T-helper 2 cell (primary cell): Measurements from ENCODE around the gene HSPB1.
"Not testable (repeated sequence)": the region's sequence is repeated elsewhere in the genome, so short reads cannot be mapped to it uniquely, and the experiment has no call there.

Experiments
- DNase-seq, 5 experiments: peaks; one replicate each; pipeline versions ENCODE4 v3.0.0 to v3.0.0-alpha.2; 2012 to 2022

Gene HSPB1

DNA sequence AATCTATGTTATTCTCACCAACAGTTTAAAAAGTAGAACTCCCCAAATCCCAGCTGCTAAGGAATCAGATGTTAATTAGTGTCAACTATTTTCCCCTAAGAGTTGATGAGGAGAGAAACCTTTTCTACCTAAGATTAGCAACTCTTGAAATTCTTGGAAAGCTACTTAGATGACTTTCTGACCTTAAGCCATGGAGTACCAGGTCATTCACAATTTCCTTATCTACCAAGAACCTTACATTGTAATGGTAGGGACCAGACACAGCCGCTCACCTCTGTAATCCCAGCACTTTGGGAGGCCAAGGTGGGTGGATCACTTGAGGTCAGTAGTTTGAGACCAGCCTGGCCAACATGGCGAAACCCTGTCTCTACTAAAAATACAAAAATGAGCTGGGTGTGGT is 32.9 kb downstream of the HSPB1 start:
- DNase-seq: not testable (repeated sequence)

DNA sequence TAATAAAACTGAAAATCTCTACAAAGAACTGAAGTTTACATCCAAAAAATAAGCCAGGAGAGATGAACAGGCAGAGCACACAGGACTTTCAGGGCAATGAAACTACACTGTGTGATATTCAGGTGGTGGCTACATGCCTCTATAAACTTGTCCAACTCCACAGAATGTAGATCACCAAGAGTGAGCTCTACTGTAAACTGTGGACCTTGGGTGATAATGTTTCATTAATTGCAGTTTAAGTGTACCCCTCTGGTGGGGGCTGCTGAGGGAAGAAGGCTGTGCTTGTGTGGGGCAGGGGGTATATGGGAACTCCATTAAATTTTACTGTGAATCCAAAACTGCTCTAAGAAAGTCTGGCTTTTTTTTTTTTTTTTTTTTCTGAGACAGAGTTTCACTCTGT is 33.6 kb downstream of the HSPB1 start:
- DNase-seq: no peak

DNA sequence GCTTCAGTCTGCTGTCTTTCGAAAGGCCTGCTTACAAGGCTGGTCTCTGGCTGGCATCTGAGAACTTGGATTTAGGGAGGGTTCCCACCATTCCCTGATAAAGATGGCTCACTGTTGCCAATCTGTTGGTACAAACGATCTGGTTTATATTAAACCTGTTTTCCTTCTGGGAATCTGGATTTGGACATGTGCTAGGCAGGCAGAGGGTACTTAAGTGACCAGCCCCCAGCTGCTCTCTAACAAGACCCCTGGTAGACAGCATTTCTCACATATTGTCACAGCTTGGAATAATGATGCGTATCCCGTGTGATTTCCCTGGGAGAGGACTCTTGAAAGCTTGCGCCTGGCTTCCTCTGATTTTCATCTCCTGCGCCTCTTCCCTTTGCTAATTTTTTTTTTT is 34.7 kb downstream of the HSPB1 start:
- DNase-seq: no peak

DNA sequence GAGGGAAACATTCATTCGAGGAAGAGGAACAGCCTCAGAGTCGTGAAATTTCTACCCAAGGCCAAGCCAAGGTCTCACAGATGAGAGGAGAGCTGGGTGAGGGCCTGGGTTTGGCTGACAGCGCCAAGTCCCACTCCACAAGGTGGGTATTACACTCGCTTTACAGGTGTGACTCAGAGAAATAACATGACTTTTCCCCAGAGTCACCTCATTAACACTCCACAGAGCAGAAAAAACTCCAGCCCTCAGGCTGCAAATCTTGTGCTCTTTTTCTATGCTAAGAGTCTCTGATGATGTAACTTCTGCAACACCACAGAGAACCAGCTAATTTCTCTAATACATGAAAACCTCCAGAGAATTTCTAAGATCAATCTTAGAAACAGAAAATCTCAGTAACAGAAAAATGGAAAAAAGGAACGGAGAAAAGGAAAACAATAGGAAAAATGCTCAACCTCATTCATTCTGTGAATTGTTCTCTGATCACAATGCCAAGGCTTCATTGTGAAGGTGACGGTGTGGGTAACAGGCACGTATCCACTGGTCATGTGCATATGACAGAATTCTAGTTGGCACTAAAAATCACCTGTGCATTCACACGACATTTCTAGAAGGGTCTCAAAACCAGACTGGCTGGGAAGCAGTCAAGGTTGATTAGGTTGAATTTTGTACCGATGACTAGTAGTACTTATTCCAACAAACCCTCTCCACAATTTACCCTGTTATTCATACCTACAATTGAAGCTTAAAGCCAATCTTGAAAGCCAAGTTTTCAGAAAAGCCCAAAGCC is 36.0 kb downstream of the HSPB1 start:
- no peak for DNase-seq

DNA sequence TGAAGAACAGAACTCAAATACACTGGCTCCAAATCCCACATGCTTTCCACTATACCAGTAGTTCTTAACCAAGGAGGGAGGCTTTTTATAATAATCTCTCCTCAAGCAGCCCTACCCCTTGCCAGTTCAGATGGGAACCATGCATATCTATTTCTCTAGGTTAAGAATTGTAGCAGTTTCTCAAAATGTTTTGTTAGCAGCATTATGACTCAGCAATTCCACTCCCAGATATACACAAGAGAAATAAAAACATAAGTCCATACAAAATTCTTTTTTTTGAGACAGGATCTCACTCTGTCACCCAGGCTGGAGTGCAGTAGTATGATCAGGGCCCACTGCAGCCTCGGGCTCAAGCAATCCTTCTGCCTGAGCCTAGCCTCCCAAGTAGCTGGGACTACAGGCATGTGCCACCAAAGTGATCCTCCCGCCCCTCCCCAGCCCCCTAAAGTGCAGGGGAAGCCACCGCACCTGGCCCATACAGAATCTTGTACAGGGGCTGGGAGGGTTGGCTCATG is 38.2 kb downstream of the HSPB1 start:
- peak in 1 of 5 experiments; percentile 39 for DNase-seq

DNA sequence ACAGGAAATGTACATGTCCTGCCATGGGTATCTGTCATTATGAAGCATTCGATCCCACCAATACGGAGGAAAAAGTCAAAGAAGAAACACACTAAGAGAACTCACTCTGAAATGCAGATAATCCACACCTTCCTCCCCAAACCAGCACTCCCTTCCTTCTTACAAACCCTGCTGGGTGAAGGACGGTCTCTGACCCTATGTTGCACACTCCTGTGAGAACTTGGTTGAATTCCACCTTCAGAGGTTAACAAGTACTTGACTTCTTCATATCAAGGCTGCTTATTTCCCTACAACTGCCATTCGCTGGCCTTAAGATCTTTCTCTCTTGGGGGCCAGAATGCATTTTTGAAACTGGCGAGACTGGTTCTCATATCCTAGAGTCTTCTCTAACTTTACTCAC is 39.7 kb downstream of the HSPB1 start:
- no peak for DNase-seq

DNA sequence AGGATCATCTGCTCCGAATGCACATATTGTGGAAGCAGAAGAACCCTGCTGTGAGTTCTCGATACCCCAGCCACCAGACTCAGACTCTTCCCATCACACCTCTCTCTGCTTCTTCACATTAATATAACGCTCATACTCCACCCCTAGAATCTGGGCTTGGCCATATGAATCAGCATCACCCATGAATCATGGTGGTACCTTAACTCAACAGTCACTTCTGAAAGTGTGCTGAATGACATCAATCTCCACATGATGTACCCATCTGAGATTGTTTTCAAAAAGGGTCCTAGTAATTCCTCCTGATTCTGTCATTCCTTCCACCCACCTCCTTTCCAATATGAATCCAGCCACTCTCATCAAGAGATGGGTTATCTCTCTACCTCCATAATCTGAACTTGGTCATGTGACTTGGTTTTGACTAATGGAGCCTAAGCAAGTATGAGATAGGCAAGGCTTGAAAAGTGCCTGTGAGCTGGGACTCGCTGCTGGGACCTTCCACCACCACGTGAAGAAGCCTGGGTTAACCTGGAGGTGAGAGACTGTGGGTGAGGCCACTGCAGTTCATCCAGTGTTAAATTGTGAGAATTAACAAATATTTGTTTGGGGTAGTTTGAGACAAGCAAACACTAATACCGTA is 40.9 kb downstream of the HSPB1 start:
- DNase-seq: no peak

DNA sequence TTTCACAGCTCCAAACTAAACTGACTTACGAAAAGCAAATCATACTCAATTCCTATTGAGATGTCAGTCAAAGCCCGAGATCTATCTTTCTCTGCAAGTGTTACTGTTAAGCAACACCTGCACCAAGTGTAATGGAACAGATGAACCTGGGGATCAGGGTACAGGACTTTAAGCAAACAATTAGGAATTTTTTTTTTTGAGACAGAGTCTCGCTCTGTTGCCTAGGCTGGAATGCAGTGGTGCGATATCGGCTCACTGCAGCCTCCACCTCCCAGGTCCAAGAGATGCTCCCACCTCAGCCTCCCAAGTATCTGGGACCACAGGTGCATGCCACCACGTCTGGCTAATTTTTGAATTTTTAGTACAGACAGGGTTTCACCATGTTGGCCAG is 41.5 kb downstream of the HSPB1 start:
- no peak for DNase-seq

DNA sequence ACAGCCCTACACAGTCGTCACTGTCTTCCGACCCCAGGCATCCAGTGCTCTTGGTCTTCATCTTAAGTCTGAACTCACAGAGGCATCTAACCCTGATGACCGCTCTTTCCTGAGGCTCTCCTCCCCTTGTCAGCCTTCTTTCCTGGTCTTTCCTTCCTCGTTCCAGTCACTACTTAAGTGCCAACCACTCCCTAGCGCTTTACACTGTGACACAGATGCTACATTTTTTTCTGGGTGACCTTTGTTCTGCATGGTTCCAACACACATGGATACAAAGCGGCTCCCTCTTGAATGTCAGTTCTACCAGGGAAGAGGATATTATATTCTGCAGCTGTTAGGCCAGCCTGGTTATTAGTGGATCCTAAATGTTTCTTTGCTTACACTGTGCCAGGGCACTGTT is 43.6 kb downstream of the HSPB1 start:
- DNase-seq: no peak

DNA sequence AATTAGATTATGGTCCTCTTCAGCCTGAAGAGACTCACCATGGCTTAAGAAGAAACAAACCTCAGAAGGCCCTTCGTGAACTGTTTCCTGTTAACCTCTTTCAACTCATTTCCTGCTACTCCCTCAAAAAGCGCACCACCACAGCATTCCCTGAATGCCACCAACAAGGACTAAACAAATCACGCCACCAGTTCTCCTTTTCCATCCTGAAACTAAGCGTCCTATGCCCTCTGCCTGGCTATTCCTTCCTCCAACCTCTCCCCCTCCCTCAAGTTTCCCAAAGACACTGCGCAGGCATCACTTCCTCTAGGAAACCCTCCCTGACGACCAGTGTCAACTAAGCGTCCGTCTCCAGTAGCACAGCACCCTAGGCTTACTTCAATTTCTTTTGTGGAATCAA is 44.3 kb downstream of the HSPB1 start:
- no peak for DNase-seq

DNA sequence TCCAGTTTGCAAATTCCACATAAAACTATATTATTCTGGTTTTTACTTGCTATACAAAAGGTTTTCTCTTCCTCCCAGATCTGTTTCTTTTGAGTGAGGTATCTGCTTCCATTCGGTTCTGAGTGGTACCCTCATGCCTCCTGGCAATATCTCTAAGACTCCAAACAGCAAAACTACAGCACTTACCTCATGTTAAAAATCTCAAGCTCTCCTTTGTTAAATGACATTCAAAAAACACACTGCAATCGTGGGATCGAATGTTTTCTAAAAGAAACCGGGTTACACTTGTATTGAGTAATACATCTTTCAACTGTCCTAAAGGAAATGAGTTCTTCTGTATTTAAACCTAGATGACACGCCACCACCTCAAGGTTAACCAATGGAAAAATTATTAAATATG is 45.2 kb downstream of the HSPB1 start:
- DNase-seq: no peak

DNA sequence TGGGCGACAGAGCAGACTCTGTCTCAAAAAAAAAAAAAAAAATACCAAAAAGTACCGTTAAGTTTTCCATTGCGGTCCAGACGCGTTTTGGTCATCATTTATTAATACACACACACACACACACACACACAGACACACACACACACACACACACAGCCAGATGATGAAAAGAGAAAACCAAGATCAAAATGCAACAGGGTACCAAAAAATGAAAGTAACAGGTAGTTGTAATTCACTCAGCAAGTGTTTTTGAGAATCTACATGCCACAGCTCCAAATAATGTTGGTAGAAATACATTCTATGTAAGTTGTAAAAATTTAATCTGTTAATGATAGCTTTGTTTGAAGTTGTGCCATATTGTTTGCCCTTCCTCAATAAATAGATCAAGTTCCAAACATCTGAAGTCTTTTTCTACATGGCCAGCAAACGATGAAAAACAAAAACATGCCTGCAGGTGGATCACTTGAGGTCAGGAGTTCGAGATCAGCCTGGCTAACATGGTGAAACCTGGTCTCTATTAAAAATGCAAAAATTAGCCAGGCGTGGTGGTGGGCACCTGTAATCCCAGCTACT is 46.9 kb downstream of the HSPB1 start:
- DNase-seq: no peak

DNA sequence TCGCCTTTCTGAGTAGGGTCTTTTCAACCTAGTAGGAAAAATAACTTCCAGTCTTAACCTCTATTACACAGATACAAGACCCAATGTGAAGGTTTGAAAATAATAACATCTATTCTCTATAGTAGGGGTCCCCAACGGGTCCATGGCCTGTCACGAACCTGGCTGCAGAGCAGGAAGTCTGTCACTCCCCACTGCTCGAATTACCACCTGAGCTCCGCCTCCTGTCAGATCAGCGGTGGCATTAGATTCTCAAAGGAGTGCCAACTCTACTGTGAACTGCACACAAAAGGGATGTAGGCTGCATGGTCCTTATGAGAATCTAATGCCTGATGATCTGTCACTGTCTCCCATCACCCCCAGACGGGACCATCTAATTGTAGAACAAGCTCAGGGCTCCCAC is 48.9 kb downstream of the HSPB1 start:
- DNase-seq: no peak

DNA sequence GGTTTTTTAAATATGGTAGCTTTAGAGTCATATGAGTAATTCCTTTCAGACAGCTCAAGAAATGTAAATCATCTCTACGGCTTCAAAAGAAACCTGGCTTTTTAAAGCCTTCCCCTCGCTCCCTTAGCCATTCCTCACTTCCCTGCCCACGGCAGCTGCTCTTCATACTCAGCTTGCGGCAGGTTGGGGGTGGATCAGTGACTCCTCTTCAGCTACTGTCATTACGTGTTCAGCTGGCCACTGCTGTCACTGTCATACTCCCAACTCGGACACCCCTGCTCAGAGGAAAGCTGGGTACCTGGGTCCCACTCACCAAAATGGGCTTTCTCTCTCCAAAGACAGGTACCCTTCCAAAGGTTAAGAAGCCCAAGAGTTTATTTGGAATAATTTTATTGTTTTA is 49.7 kb downstream of the HSPB1 start:
- no peak for DNase-seq

DNA sequence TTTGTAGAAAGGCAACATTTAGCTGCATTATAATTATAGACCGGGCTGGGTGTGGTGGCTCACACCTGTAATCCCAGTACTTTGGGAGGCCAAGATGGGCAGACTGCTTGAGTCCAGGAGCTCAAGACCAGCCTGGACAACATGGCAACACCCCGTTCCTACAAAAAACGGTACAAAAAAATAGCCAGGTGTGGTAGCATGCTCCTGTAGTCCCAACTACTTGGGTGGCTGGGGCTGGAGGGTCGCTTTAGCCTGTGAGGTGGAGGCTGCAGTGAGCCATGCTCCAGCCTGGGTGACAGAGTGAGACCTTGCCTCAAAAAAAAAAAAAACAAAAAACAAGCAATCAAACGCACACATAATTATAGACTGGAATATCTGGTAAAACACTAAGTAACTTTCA is 51.3 kb downstream of the HSPB1 start:
- no peak for DNase-seq
